GM23338 (cell line): ENCODE data around the gene STMN3. TPM values are rescaled to one million over a fixed set of nuclear protein-coding genes. Genes with fewer than 3 reads are reported as not detected.

Experiments
- ATAC-seq: fragments of 200-7000 bp; cut with Tn5 transposase; 3 replicates; pipeline ENCODE4 v1.9.1; 2020
- DNase-seq: peaks from one replicate; pipeline ENCODE4 v3.0.0-alpha.2; 2015; ENCODE audit warnings: low spot score
- H2AFZ ChIP-seq: fragments of 200-600 bp; sonication (generic); 2 replicates; pipeline ENCODE4 v1.8.0; 2016; ENCODE audit warnings: antibody characterized with exemption, mild to moderate bottlenecking, moderate library complexity
- H3F3A ChIP-seq: fragments of 200-600 bp; sonication (generic); replicated peaks from 2 replicates; pipeline ENCODE4 v1.8.0; 2017; ENCODE audit warnings: antibody characterized with exemption, mixed run types, low read depth
- H3K27ac ChIP-seq: fragments of 200-600 bp; sonication (generic); 2 replicates; pipeline ENCODE4 v1.6.1; 2016; ENCODE audit warnings: low read depth
- H3K27me3 ChIP-seq: fragments of 200-600 bp; sonication (generic); 2 replicates; pipeline ENCODE4 v1.8.0; 2016; ENCODE audit warnings: mild to moderate bottlenecking, mixed run types, moderate library complexity; ENCODE audit not compliant: insufficient read depth
- H3K36me3 ChIP-seq: fragments of 200-600 bp; sonication (generic); 2 replicates; pipeline ENCODE4 v1.8.0; 2016; ENCODE audit warnings: mild to moderate bottlenecking; ENCODE audit not compliant: insufficient read depth
- H3K4me1 ChIP-seq: fragments of 200-600 bp; sonication (generic); 2 replicates; pipeline ENCODE4 v1.8.0; 2016; ENCODE audit warnings: mild to moderate bottlenecking, moderate library complexity; ENCODE audit not compliant: insufficient read depth
- H3K4me2 ChIP-seq: fragments of 200-600 bp; sonication (generic); 2 replicates; pipeline ENCODE4 v1.7.1; 2017; ENCODE audit warnings: mixed run types
- H3K4me3 ChIP-seq: fragments of 200-600 bp; sonication (generic); 2 replicates; pipeline ENCODE4 v1.6.1; 2016; ENCODE audit warnings: mixed run types
- H3K79me2 ChIP-seq: fragments of 200-600 bp; sonication (generic); replicated peaks from 2 replicates; pipeline ENCODE4 v1.8.0; 2017; ENCODE audit warnings: mild to moderate bottlenecking; ENCODE audit not compliant: insufficient read depth
- H3K9me2 ChIP-seq: fragments of 200-600 bp; sonication (generic); 2 replicates; pipeline ENCODE4 v1.8.0; 2017; ENCODE audit not compliant: insufficient read depth
- H4K20me1 ChIP-seq: fragments of 200-600 bp; sonication (generic); replicated peaks from 2 replicates; pipeline ENCODE4 v1.8.0; 2017; ENCODE audit warnings: mild to moderate bottlenecking; ENCODE audit not compliant: insufficient read depth
- H3K27ac Mint-ChIP-seq: 2 replicates; pipeline ENCODE4 v1.8.0; 2020; ENCODE audit warnings: inconsistent platforms, mild to moderate bottlenecking, moderate library complexity, mixed read lengths
- H3K27me3 Mint-ChIP-seq: 3 replicates; pipeline ENCODE4 v1.8.0; 2022; ENCODE audit warnings: low read depth, mild to moderate bottlenecking, moderate library complexity, mixed read lengths, inconsistent platforms; ENCODE audit not compliant: insufficient read depth, poor library complexity
- H3K36me3 Mint-ChIP-seq: 3 replicates; pipeline ENCODE4 v1.8.0; 2021; ENCODE audit warnings: low read depth, mild to moderate bottlenecking, inconsistent platforms, moderate library complexity, mixed read lengths
- H3K4me1 Mint-ChIP-seq: 3 replicates; pipeline ENCODE4 v1.8.0; 2020; ENCODE audit warnings: mild to moderate bottlenecking, inconsistent platforms, mixed read lengths
- H3K4me3 Mint-ChIP-seq: 3 replicates; pipeline ENCODE4 v1.8.0; 2021; ENCODE audit warnings: moderate library complexity, mild to moderate bottlenecking, inconsistent platforms, mixed read lengths
- H3K9me3 Mint-ChIP-seq: 3 replicates; pipeline ENCODE4 v1.8.0; 2020; ENCODE audit warnings: moderate library complexity, mild to moderate bottlenecking, inconsistent platforms, mixed read lengths
- CREB1 ChIP-seq: fragments of 250-450 bp; sonication (Bioruptor Pico); IDR thresholded peaks from 2 replicates; pipeline ENCODE4 v1.5.0; 2020; ENCODE audit warnings: low read depth, mild to moderate bottlenecking, moderate library complexity
- CTCF ChIP-seq, 2 experiments: fragments of 200-600 bp in 1 of 2; sonication (generic) in 1 of 2; conservative IDR thresholded peaks; 2 replicates each; pipeline versions ENCODE4 v1.5.1 to v1.6.1; 2016 to 2017; ENCODE audit warnings: antibody characterized with exemption in 2 of 2, low read depth in 2 of 2, mild to moderate bottlenecking in 2 of 2, moderate library complexity in 1 of 2
- ETS1 ChIP-seq: IDR thresholded peaks from 2 replicates; pipeline ENCODE4 v1.6.1; 2016; ENCODE audit warnings: antibody characterized with exemption
- EZH2 ChIP-seq: fragments of 200-600 bp; sonication (generic); IDR thresholded peaks from one replicate; pipeline ENCODE4 v1.8.0; 2017; ENCODE audit warnings: antibody characterized with exemption, mild to moderate bottlenecking, low read depth; ENCODE audit not compliant: unreplicated experiment
- EZH2phosphoT487 ChIP-seq: fragments of 200-600 bp; sonication (generic); IDR thresholded peaks from one replicate; pipeline ENCODE4 v1.8.1; 2018; ENCODE audit warnings: antibody characterized with exemption; ENCODE audit not compliant: unreplicated experiment
- JUNB ChIP-seq: IDR thresholded peaks from one replicate; pipeline ENCODE4 v1.6.1; 2016; ENCODE audit warnings: antibody characterized with exemption; ENCODE audit not compliant: unreplicated experiment
- NANOG ChIP-seq: IDR thresholded peaks from 2 replicates; pipeline ENCODE4 v1.6.1; 2016; ENCODE audit warnings: antibody characterized with exemption, borderline replicate concordance
- POLR2AphosphoS5 ChIP-seq: IDR thresholded peaks from 2 replicates; pipeline ENCODE4 v1.6.1; 2016; ENCODE audit warnings: antibody characterized with exemption, low read depth
- REST ChIP-seq: IDR thresholded peaks from one replicate; pipeline ENCODE4 v1.6.1; 2018; ENCODE audit warnings: antibody characterized with exemption; ENCODE audit not compliant: unreplicated experiment
- STAT1 ChIP-seq: IDR thresholded peaks from one replicate; pipeline ENCODE4 v1.6.1; 2016; ENCODE audit warnings: antibody characterized with exemption; ENCODE audit not compliant: unreplicated experiment
- ZNF114 ChIP-seq: fragments of 250-450 bp; sonication (Bioruptor Pico); IDR thresholded peaks from 2 replicates; pipeline ENCODE4 v1.5.0; 2020; ENCODE audit warnings: mild to moderate bottlenecking, moderate library complexity
- ZNF331 ChIP-seq: fragments of 250-450 bp; sonication (Bioruptor Pico); IDR thresholded peaks from 2 replicates; pipeline ENCODE4 v1.5.0; 2020; ENCODE audit warnings: low read depth, mild to moderate bottlenecking, moderate library complexity
- ZNF462 ChIP-seq: fragments of 250-450 bp; sonication (Bioruptor Pico); IDR thresholded peaks from 2 replicates; pipeline ENCODE4 v1.5.0; 2020; ENCODE audit warnings: mild to moderate bottlenecking, moderate library complexity
- polyA plus RNA-seq: library from polyadenylated mRNA; unstranded; fragments of >200 nt; fragmentation: Nextera tagmentation; extraction: Ambion mirVana; gene quantifications from 2 replicates; pipeline ENCODE4 v1.2.1, GENCODE V29; 2016
- total RNA-seq: library from RNA; depleted of rRNA; stranded (reverse); fragments of >200 nt; shearing (Covaris generic); gene quantifications from 2 replicates; pipeline ENCODE4 v1.2.3, GENCODE V29; 2014

STMN3 gene
- total and polyA plus RNA-seq, 2 experiments from 2014 or later = 28.6 to 61.3 TPM

GRCh38 chr20:63664861-63665594, 11.8 kb upstream of the STMN3 start:
- Histone ChIP-seq H3K4me3 (no peak overlapping the region), H3K36me3 (no peaks in the 10 kb centered on the region), H3K4me2 (no peak overlapping the region), H4K20me1 (no peaks in the 10 kb centered on the region; the same call in 1 of the 2 replicates), H3F3A (no peaks in the 10 kb centered on the region), H3K27ac (no peak overlapping the region), H2AFZ (no peak overlapping the region), H3K79me2 (no peaks in the 10 kb centered on the region; the same call in 1 of the 2 replicates), H3K4me1 (no peaks in the 10 kb centered on the region), H3K27me3 (no peaks in the 10 kb centered on the region), H3K9me2 (no peaks in the 10 kb centered on the region)
- no peak for TF ChIP-seq ZNF462 (CRISPR knock-in tag)
- no peak for TF ChIP-seq ETS1
- TF ChIP-seq ZNF331 = no peak
- no peak for TF ChIP-seq STAT1
- no peak for TF ChIP-seq CTCF (conservative IDR thresholded peaks at IDR 0.05; ENCODE audit: low read depth in 2 of 2)
- TF ChIP-seq POLR2AphosphoS5 = no peak
- TF ChIP-seq JUNB = no peak
- no peak for TF ChIP-seq EZH2phosphoT487
- no peak for TF ChIP-seq NANOG
- TF ChIP-seq ZNF114 = no peak
- no peak for TF ChIP-seq CREB1 (CRISPR knock-in tag)
- no peak for TF ChIP-seq EZH2
- TF ChIP-seq REST = no peak
- Mint-ChIP-seq H3K27ac (peak overlapping the region; percentile 58; the same call in 1 of the 2 replicates), H3K9me3 (no peaks in the 10 kb centered on the region), H3K4me3 (peak overlapping the region; percentile 44; the same call in 2 of the 3 replicates), H3K27me3 (peaks cover 11% of the 10 kb centered on the region), H3K4me1 (peaks cover 5% of the 10 kb centered on the region), H3K36me3 (peaks cover 57% of the 10 kb centered on the region)
- DNase-seq (peak; percentile 64), ATAC-seq (peak; percentile 96)
